Subcutaneous adipose tissue (tissue), 4 donors: Measurements from ENCODE around the gene EPB41L1. TPM values are rescaled to one million over a fixed set of nuclear protein-coding genes. Genes with fewer than 3 reads are reported as not detected.

Experiments
- CTCF ChIP-seq: fragments of 450-650 bp; IDR thresholded peaks from one replicate; pipeline ENCODE4 v1.5.1; 2016; ENCODE audit warnings: low read depth, mild to moderate bottlenecking, control low read depth, antibody characterized with exemption, moderate library complexity
- total RNA-seq, 4 donors: library from RNA; depleted of rRNA; stranded (reverse); fragments of >200 nt; gene quantifications; one replicate each; pipeline ENCODE4 v1.1.0, GENCODE V29; 2016

Gene EPB41L1
- total RNA-seq, 4 donors from 2014 or later, result 38.1 to 86.1 (median 62.0) TPM

- no peak for TF ChIP-seq CTCF
Observed at GRCh38 chr20:36135821-36136220, 18.7 kb upstream of the EPB41L1 start.

- no peak for TF ChIP-seq CTCF
Observed at GRCh38 chr20:36141310-36141709, 13.2 kb upstream of the EPB41L1 start.

- no peak for TF ChIP-seq CTCF
Observed at GRCh38 chr20:36144336-36144735, 10.2 kb upstream of the EPB41L1 start.

- TF ChIP-seq CTCF, result no peak
Observed at GRCh38 chr20:36145877-36146707, 8.4 kb upstream of the EPB41L1 start.

GRCh38 chr20:36147690-36148089 is 6.8 kb upstream of the EPB41L1 start:
- TF ChIP-seq CTCF, result no peak

GRCh38 chr20:36148439-36148838 is 6.1 kb upstream of the EPB41L1 start:
- no peak for TF ChIP-seq CTCF

GRCh38 chr20:36149012-36149411 is 5.5 kb upstream of the EPB41L1 start:
- TF ChIP-seq CTCF, result no peak
